ENCODE data around the gene ZNF346.

The ZNF346 gene

GRCh38 chr5:177071666-177072385 is 49.3 kb downstream of the ZNF346 start:
- DNase-seq: peak; percentile 91

- DNase-seq: no peak
Observed at GRCh38 chr5:177077335-177077734, 54.8 kb downstream of the ZNF346 start.

GRCh38 chr5:177079606-177080005 is 57.1 kb downstream of the ZNF346 start:
- no peak for DNase-seq

DNA sequence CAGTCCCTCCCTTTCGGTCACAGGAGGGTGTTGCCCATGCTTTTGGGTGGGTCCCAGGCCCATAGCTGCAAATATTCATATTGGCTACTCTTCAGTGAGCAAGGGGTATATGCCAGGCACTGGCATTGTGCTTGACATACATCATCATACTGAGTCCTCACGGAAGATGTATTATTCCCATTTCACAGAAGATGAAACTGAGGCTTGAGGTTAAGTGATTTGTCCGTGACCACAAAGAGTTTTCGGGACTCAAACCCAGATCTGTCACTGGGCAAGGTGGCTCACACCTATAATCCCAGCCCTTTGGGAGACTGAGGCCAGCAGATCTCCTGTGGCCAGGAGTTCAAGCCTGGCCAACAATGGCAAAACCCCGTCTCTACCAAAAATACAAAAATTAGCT is 57.8 kb downstream of the ZNF346 start:
- no peak for DNase-seq

DNA sequence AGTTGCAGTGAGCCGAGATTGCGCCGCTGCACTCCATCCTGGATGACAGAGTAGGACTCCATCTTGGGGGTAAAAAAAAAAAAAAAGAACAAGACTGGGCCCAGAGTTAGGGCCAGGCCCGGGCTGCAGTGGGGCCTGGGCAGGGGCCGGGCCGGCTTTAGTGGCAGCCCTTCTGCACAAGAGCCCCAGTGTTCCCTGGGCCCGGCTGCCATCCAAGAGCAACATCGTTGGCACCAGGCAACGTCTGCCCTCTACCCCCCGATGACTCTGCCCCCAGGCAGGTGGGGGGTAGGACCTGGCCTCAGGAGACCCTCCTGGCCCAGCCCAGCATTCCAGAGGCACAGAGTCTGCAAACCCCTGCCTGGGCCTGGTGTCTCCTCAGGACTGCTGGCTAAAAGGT is 59.4 kb downstream of the ZNF346 start:
- DNase-seq: no peak

- DNase-seq: no peak
Observed at GRCh38 chr5:177083357-177083756, 60.9 kb downstream of the ZNF346 start.

DNA sequence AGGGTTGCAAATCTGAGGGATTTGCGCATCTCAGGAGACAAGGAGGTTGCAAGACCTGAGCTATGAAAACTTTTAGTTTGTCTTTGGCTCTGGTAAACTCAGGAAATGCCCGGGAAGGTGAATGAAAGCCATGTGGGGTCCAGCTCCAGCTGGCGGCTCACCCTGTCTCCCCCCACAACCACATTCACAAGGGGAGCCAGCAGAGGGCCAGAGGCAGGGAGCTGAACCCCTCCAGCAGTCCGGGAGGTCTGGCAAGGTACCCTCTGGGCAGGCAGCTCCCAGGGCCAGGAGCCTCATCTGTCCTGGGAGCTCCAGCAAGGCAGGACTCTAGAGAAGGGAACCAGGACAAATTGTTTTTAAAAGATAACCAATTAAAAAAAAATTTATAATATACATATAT is 61.7 kb downstream of the ZNF346 start:
- no peak for DNase-seq

GRCh38 chr5:177085985-177086653 is 63.6 kb downstream of the ZNF346 start:
- no peak for DNase-seq

GRCh38 chr5:177086654-177087397 is 64.3 kb downstream of the ZNF346 start, which contains the start of gene FGFR4:
TSS of gene FGFR4 (plus strand) at chr5:177086915. CDS start at chr5:177089603, 2,688 bp downstream.
- peak; percentile 91 for DNase-seq

DNA sequence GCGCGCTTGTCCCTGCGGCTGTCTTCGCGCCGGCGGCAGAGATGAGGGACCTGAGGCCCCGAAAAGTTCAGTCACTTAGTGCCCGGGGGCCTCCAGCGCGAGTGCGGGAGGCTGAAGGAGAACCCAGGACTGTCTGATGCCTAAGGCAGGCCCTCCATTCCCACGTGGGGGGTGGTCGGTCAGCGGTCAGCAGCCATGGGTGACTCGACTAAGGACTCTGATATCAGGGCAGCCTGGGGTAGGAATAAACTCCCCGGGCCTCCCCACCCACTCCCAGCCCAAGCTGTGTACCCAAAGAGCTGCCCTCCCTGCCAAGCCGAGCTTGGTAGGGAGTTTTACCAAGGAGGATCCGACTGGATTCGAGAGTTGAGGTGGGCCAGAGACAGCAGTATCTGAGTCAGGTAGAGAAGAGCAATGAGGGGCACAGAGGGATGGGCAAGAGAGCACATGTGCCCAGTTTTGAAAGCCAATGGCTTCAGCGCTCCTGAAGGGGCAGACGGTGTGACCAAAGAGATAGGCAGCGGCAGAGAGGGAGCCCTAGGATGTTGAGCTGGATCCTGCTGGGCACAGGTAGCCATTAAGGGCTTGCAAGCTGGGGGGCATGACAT is 65.0 kb downstream of the ZNF346 start:
- no peak for DNase-seq

DNA sequence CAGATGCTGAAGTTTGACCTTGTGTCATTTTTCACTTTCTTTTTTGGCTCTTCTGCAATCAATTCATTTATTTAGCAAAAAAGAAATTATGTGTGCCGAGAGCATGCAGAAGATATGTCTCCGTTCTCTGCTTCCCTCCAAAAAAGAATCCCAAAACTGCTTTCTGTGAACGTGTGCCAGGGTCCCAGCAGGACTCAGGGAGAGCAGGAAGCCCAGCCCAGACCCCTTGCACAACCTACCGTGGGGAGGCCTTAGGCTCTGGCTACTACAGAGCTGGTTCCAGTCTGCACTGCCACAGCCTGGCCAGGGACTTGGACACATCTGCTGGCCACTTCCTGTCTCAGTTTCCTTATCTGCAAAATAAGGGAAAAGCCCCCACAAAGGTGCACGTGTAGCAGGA is 66.6 kb downstream of the ZNF346 start:
- no peak for DNase-seq

- no peak for DNase-seq
Observed at GRCh38 chr5:177089825-177090641, 67.5 kb downstream of the ZNF346 start.

DNA sequence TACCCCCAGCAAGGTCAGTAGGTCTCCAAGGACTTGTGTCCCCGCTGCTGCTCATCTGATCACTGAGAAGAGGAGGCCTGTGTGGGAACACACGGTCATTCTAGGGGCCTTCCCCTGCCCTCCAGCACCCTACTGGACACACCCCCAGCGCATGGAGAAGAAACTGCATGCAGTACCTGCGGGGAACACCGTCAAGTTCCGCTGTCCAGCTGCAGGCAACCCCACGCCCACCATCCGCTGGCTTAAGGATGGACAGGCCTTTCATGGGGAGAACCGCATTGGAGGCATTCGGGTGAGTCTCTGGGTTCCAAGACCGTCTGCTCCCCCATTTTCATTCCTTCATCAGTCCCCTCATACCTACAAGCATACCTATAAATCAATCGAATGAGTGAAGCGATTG is 68.3 kb downstream of the ZNF346 start:
- no peak for DNase-seq

GRCh38 chr5:177091232-177091631 is 68.7 kb downstream of the ZNF346 start:
- no peak for DNase-seq

GRCh38 chr5:177092178-177093081 is 69.9 kb downstream of the ZNF346 start:
- no peak for DNase-seq

DNA sequence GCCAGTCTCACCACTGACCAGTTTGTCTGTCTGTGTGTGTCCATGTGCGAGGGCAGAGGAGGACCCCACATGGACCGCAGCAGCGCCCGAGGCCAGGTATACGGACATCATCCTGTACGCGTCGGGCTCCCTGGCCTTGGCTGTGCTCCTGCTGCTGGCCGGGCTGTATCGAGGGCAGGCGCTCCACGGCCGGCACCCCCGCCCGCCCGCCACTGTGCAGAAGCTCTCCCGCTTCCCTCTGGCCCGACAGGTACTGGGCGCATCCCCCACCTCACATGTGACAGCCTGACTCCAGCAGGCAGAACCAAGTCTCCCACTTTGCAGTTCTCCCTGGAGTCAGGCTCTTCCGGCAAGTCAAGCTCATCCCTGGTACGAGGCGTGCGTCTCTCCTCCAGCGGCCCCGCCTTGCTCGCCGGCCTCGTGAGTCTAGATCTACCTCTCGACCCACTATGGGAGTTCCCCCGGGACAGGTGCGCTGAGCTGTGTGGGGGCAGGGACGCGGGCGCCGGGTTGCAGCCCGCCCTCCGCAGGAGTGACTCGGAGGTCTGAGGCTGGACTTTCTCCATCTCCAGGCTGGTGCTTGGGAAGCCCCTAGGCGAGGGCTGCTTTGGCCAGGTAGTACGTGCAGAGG is 70.7 kb downstream of the ZNF346 start:
- no peak for DNase-seq

- DNase-seq: no peak
Observed at GRCh38 chr5:177093803-177094202, 71.3 kb downstream of the ZNF346 start.

- DNase-seq: no peak
Observed at GRCh38 chr5:177094224-177095087, 72.0 kb downstream of the ZNF346 start.

- no peak for DNase-seq
Observed at GRCh38 chr5:177095088-177095669, 72.7 kb downstream of the ZNF346 start.

Measured in hematopoietic multipotent progenitor cell treated with erythropoietin and hydrocortisone succinate and interleukin-3 and kit ligand, for 4 days (in vitro differentiated cells).